Mammary epithelial cell (primary cell): Measurements from ENCODE around the gene RHOF.

Source experiments
- CTCF ChIP-seq, 2 donors: IDR thresholded peaks in 1 of 2; conservative IDR thresholded peaks in 1 of 2; 2 replicates each; pipeline ENCODE4 v1.5.1; 2011 to 2012; ENCODE audit warnings: inconsistent platforms in 2 of 2, low read length in 2 of 2, mild to moderate bottlenecking in 2 of 2, control low read depth in 1 of 2, low read depth in 1 of 2; ENCODE audit not compliant: insufficient read depth in 1 of 2; ENCODE audit errors: extremely low read depth in 1 of 2
- EZH2 ChIP-seq: IDR thresholded peaks from 2 replicates; pipeline ENCODE4 v1.6.1; 2012; ENCODE audit warnings: low read length, inconsistent platforms, borderline replicate concordance

GRCh38 chr12:121754836-121755235 is 38.7 kb downstream of the RHOF start:
- TF ChIP-seq CTCF (conservative IDR thresholded peaks at IDR 0.05 in 1 of 2, IDR thresholded peaks at IDR 0.05 in 1 of 2; ENCODE audit: extremely low read depth in 1 of 2, insufficient read depth in 1 of 2, low read depth in 1 of 2, low read length in 2 of 2) (no peak), EZH2 (no peak)
